ENCODE measurements around the gene CMTM3. TPM values are rescaled to one million over a fixed set of nuclear protein-coding genes. Genes with fewer than 3 reads are reported as not detected.

The CMTM3 gene
- total and polyA plus RNA-seq, 2 of the 4 experiments (the other 2 are of a cell fraction): 4.5 to 35.5 TPM

- TF ChIP-seq, protein P1, sequence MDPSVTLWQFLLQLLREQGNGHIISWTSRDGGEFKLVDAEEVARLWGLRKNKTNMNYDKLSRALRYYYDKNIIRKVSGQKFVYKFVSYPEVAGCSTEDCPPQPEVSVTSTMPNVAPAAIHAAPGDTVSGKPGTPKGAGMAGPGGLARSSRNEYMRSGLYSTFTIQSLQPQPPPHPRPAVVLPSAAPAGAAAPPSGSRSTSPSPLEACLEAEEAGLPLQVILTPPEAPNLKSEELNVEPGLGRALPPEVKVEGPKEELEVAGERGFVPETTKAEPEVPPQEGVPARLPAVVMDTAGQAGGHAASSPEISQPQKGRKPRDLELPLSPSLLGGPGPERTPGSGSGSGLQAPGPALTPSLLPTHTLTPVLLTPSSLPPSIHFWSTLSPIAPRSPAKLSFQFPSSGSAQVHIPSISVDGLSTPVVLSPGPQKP (IDR thresholded peaks at IDR 0.05; ENCODE audit: borderline replicate concordance, low read depth, low read length): no peak
- no peak for TF ChIP-seq USF2 (IDR thresholded peaks at IDR 0.05; ENCODE audit: low read depth, low read length)
- TF ChIP-seq FOS (IDR thresholded peaks at IDR 0.05; ENCODE audit: low read depth, low read length): no peak
Observed at GRCh38 chr16:66604376-66605176, at the start of gene CMTM3 (continued).
